HG03520 (cell line): Measurements from ENCODE around the gene LARP7.
"Not testable (repeated sequence)": the region's sequence is repeated elsewhere in the genome, so short reads cannot be mapped to it uniquely, and the experiment has no call there.

Source experiments
- ATAC-seq: cut with Tn5 transposase; IDR thresholded peaks from one replicate; pipeline ENCODE4 v1.9.1; 2021; ENCODE audit warnings: mild to moderate bottlenecking, moderate library complexity; ENCODE audit not compliant: unreplicated experiment

LARP7 gene

GRCh38 chr4:112636688-112637551 lies at the start of gene LARP7, which contains the start of gene ZGRF1:
Gene LARP7, plus strand, starts transcription at chr4:112637143. Its CDS starts 7,527 bp downstream, at chr4:112644670.
Gene ZGRF1, minus strand, starts transcription at chr4:112636909. Its CDS starts 3,733 bp downstream, at chr4:112633176.
- ATAC-seq = peak; percentile 86

- ATAC-seq = no peak
Observed at GRCh38 chr4:112589206-112589605, 47.7 kb upstream of the LARP7 start.

- ATAC-seq = no peak
Observed at GRCh38 chr4:112591593-112591992, 45.4 kb upstream of the LARP7 start.

GRCh38 chr4:112592717-112593116 lies 44.2 kb upstream of the LARP7 start:
- no peak for ATAC-seq

GRCh38 chr4:112593438-112594133 lies 43.4 kb upstream of the LARP7 start:
- no peak for ATAC-seq

- no peak for ATAC-seq
Observed at GRCh38 chr4:112594993-112595392, 42.0 kb upstream of the LARP7 start.

GRCh38 chr4:112604589-112604988 lies 32.4 kb upstream of the LARP7 start:
- no peak for ATAC-seq

- ATAC-seq = not testable (repeated sequence)
Observed at GRCh38 chr4:112612814-112613213, 24.1 kb upstream of the LARP7 start.

GRCh38 chr4:112616984-112617383 lies 20.0 kb upstream of the LARP7 start:
- ATAC-seq = no peak

- no peak for ATAC-seq
Observed at GRCh38 chr4:112626228-112626627, 10.7 kb upstream of the LARP7 start.

- no peak for ATAC-seq
Observed at GRCh38 chr4:112633477-112634235, 3.3 kb upstream of the LARP7 start.

- ATAC-seq = no peak
Observed at GRCh38 chr4:112637552-112637866, 566 bp downstream of the LARP7 start.

GRCh38 chr4:112642526-112642925 lies 5.6 kb downstream of the LARP7 start:
- ATAC-seq = no peak

- ATAC-seq = not testable (repeated sequence)
Observed at GRCh38 chr4:112644595-112645535, 7.9 kb downstream of the LARP7 start.

- ATAC-seq = no peak
Observed at GRCh38 chr4:112645541-112646329, 8.8 kb downstream of the LARP7 start.

- no peak for ATAC-seq
Observed at GRCh38 chr4:112646632-112647537, 9.9 kb downstream of the LARP7 start.

- ATAC-seq = no peak
Observed at GRCh38 chr4:112647785-112648184, 10.8 kb downstream of the LARP7 start.

- no peak for ATAC-seq
Observed at GRCh38 chr4:112648263-112649054, 11.5 kb downstream of the LARP7 start.
